CD14-positive monocyte (primary cell): ENCODE results near the gene TMEM219. TPM values are rescaled to one million over a fixed set of nuclear protein-coding genes. Genes with fewer than 3 reads are reported as not detected.
A peak's percentile ranks its signal among the peaks of the same experiment; 100 is the strongest.

Experiments used
- DNase-seq, 3 donors: peaks; one replicate each; pipeline ENCODE4 v3.0.0-alpha.2; 2011 to 2022
- H2AFZ ChIP-seq: 2 replicates; pipeline ENCODE4 v1.6.0; 2012; ENCODE audit warnings: mild to moderate bottlenecking, low read depth, low read length, inconsistent platforms; ENCODE audit not compliant: insufficient read depth, poor library complexity, severe bottlenecking
- H3K27ac ChIP-seq, 2 donors: 1 replicate in 1 of 2; 2 replicates in 1 of 2; pipeline ENCODE4 v1.5.1; 2012 to 2013; ENCODE audit warnings: low read length in 2 of 2, control low read depth in 1 of 2, inconsistent platforms in 1 of 2, low read depth in 1 of 2, mild to moderate bottlenecking in 1 of 2
- H3K27me3 ChIP-seq, 2 donors: one replicate each; pipeline versions ENCODE4 v1.6.0 to v1.6.1; 2011 to 2013; ENCODE audit warnings: low read length in 2 of 2; ENCODE audit not compliant: control insufficient read depth in 2 of 2, insufficient read depth in 2 of 2
- H3K36me3 ChIP-seq, 2 donors: replicated peaks in 1 of 2; 1 replicate in 1 of 2; 2 replicates in 1 of 2; pipeline versions ENCODE4 v1.5.1 to v1.6.1; 2012 to 2013; ENCODE audit warnings: low read length in 2 of 2, control low read depth in 1 of 2, inconsistent platforms in 1 of 2, mild to moderate bottlenecking in 1 of 2; ENCODE audit not compliant: insufficient read depth in 2 of 2, control insufficient read depth in 1 of 2
- H3K4me1 ChIP-seq, 2 donors: 1 replicate in 1 of 2; 2 replicates in 1 of 2; pipeline versions ENCODE4 v1.5.1 to v1.6.1; 2012 to 2013; ENCODE audit warnings: low read length in 2 of 2, control low read depth in 1 of 2, inconsistent platforms in 1 of 2, mild to moderate bottlenecking in 1 of 2, moderate library complexity in 1 of 2; ENCODE audit not compliant: insufficient read depth in 2 of 2, control insufficient read depth in 1 of 2
- H3K4me2 ChIP-seq: replicated peaks from 2 replicates; pipeline ENCODE3; 2012; ENCODE audit warnings: low read length, moderate library complexity, mild to moderate bottlenecking; ENCODE audit not compliant: poor library complexity, severe bottlenecking; ENCODE audit errors: extremely low read depth
- H3K4me3 ChIP-seq, 3 experiments: fragments of 200-600 bp in 1 of 3; sonication (generic) in 1 of 3; replicated peaks in 1 of 3; 1 replicate in 2 of 3; 2 replicates in 1 of 3; pipeline ENCODE4 v1.5.1; 2011 to 2013; ENCODE audit warnings: low read length in 3 of 3, mild to moderate bottlenecking in 3 of 3, control low read depth in 2 of 3, low read depth in 2 of 3, inconsistent platforms in 1 of 3, moderate library complexity in 1 of 3
- H3K79me2 ChIP-seq: 2 replicates; pipeline ENCODE4 v1.6.0; 2012; ENCODE audit warnings: mild to moderate bottlenecking, control low read depth, inconsistent platforms, low read length, moderate library complexity; ENCODE audit not compliant: insufficient read depth
- H3K9ac ChIP-seq: 2 replicates; pipeline ENCODE4 v1.6.0; 2017; ENCODE audit warnings: low read length, mild to moderate bottlenecking; ENCODE audit not compliant: insufficient read depth, poor library complexity, severe bottlenecking
- H3K9me3 ChIP-seq, 2 donors: replicated peaks in 1 of 2; 1 replicate in 1 of 2; 2 replicates in 1 of 2; pipeline versions ENCODE4 v1.5.1 to v1.6.1; 2012 to 2013; ENCODE audit warnings: low read length in 2 of 2, control low read depth in 1 of 2; ENCODE audit not compliant: control insufficient read depth in 1 of 2, insufficient read depth in 1 of 2
- H4K20me1 ChIP-seq: 2 replicates; pipeline ENCODE4 v1.6.0; 2012; ENCODE audit warnings: mild to moderate bottlenecking, low read length, control low read depth, moderate library complexity; ENCODE audit not compliant: insufficient read depth
- H3K27ac Mint-ChIP-seq, 7 donors: one replicate each; pipeline ENCODE4 v1.8.0; 2020; ENCODE audit warnings: mild to moderate bottlenecking in 7 of 7, mixed read lengths in 7 of 7, moderate library complexity in 6 of 7, inconsistent platforms in 2 of 7
- H3K27me3 Mint-ChIP-seq, 3 donors: one replicate each; pipeline ENCODE4 v1.8.0; 2021 to 2022; ENCODE audit warnings: low read depth in 3 of 3, mild to moderate bottlenecking in 3 of 3, mixed read lengths in 3 of 3, moderate library complexity in 3 of 3, inconsistent platforms in 1 of 3
- H3K36me3 Mint-ChIP-seq, 2 donors: one replicate each; pipeline ENCODE4 v1.8.0; 2020; ENCODE audit warnings: mixed read lengths in 2 of 2, inconsistent platforms in 1 of 2, mild to moderate bottlenecking in 1 of 2
- H3K4me1 Mint-ChIP-seq: one replicate; pipeline ENCODE4 v1.8.0; 2020; ENCODE audit warnings: mild to moderate bottlenecking, mixed read lengths
- H3K4me3 Mint-ChIP-seq, 2 donors: one replicate each; pipeline ENCODE4 v1.8.0; 2020; ENCODE audit warnings: mild to moderate bottlenecking in 2 of 2, mixed read lengths in 2 of 2, moderate library complexity in 1 of 2
- H3K9me3 Mint-ChIP-seq, 7 donors: one replicate each; pipeline ENCODE4 v1.8.0; 2020 to 2022; ENCODE audit warnings: mixed read lengths in 7 of 7, mild to moderate bottlenecking in 6 of 7, moderate library complexity in 6 of 7, inconsistent platforms in 2 of 7
- CTCF ChIP-seq: fragments of 200-600 bp; IDR thresholded peaks from one replicate; pipeline ENCODE4 v1.8.0; 2022; ENCODE audit warnings: antibody characterized with exemption, mild to moderate bottlenecking
- WGBS: methylation state at CpG from one replicate; pipeline ENCODE4 v1.1.5; 2013; ENCODE audit warnings: missing lambda C conversion rate; ENCODE audit not compliant: insufficient coverage; 5-methylcytosine and 5-hydroxymethylcytosine counted together
- intact Hi-C, 2 donors: fragments of 100-400 bp; cut with micrococcal nuclease; formaldehyde crosslinking; loops; one replicate each; pipeline versions ENCODE4 v1.15.0 to v1.15.1; 2023
- polyA plus RNA-seq, 3 donors: library from polyadenylated mRNA; depleted of rRNA in 1 of 3; unstranded in 2 of 3; stranded (reverse) in 1 of 3; fragments of 300-500 nt in 2 of 3; fragments of >200 nt in 1 of 3; fragmentation: Illumina TruSeq in 2 of 3; gene quantifications; 1 replicate in 2 of 3; 2 replicates in 1 of 3; pipeline ENCODE4 v1.2.3, GENCODE V29; 2012 to 2021

The TMEM219 gene
- polyA plus RNA-seq, 3 donors = 157 to 265 (median 227) TPM

- intact Hi-C loops = loop anchor here in 1 of 2 donors (5.0 kb wide), 2 partner anchors 58 to 308 kb away; no protein-coding TSS in a partner anchor
- H3K9me3 ChIP-seq = no peaks in the 10 kb centered on the region
- WGBS = 19% methylated on average over 5 of the region's 11 CpGs
- no peak for TF ChIP-seq CTCF
- Mint-ChIP-seq H3K27ac (no peak overlapping the region), H3K27me3 (peaks cover 6 to 18% (median 12%) of the 10 kb centered on the region in 3 donors), H3K4me1 (no peaks in the 10 kb centered on the region), H3K4me3 (no peak overlapping the region), H3K9me3 (peaks cover 0 to 3% (median 0%) of the 10 kb centered on the region in 7 donors), H3K36me3 (peaks cover 28 to 43% of the 10 kb centered on the region in 2 donors)
- H3K27me3 ChIP-seq = peaks cover 0 to 8% of the 10 kb centered on the region in 2 donors
- no peaks in the 10 kb centered on the region for H3K4me1 ChIP-seq
- no peak overlapping the region for H3K4me2 ChIP-seq
- no peak overlapping the region for H3K9ac ChIP-seq
- no peak for DNase-seq
- H2AFZ ChIP-seq = no peak overlapping the region
- no peak overlapping the region for H3K4me3 ChIP-seq
- no peak overlapping the region for H3K27ac ChIP-seq
- no peaks in the 10 kb centered on the region for H3K79me2 ChIP-seq
- peaks cover 14 to 40% of the 10 kb centered on the region in 2 donors for H3K36me3 ChIP-seq
- H4K20me1 ChIP-seq = peaks cover 8% of the 10 kb centered on the region
Observed at GRCh38 chr16:30004811-30005242, 42.9 kb downstream of the TMEM219 start.

GRCh38 chr16:30005341-30006094 is 43.6 kb downstream of the TMEM219 start:
- Mint-ChIP-seq H3K4me1 (peaks cover 2% of the 10 kb centered on the region), H3K36me3 (peaks cover 23 to 38% of the 10 kb centered on the region in 2 donors), H3K4me3 (no peak overlapping the region), H3K27ac (no peak overlapping the region), H3K27me3 (peaks cover 12 to 25% (median 18%) of the 10 kb centered on the region in 3 donors), H3K9me3 (peaks cover 0 to 5% (median 2%) of the 10 kb centered on the region in 7 donors)
- Histone ChIP-seq H3K79me2 (no peaks in the 10 kb centered on the region), H3K27me3 (peaks cover 6 to 15% of the 10 kb centered on the region in 2 donors), H3K27ac (no peak overlapping the region), H3K4me3 (no peak overlapping the region), H3K9me3 (peaks cover 0 to 2% of the 10 kb centered on the region in 2 donors), H3K4me2 (no peak overlapping the region), H2AFZ (no peak overlapping the region), H4K20me1 (peaks cover 7% of the 10 kb centered on the region), H3K4me1 (peaks cover 2 to 4% of the 10 kb centered on the region in 2 donors), H3K9ac (no peak overlapping the region), H3K36me3 (peaks cover 14 to 33% of the 10 kb centered on the region in 2 donors)
- 72% methylated on average over 24 of the region's 35 CpGs for WGBS
- TF ChIP-seq CTCF = peak; percentile 77
- intact Hi-C loops = loop anchor here in 1 of 2 donors (5.0 kb wide), 2 partner anchors 58 to 308 kb away; no protein-coding TSS in a partner anchor
- peak; percentile 15 to 34 (median 26) for DNase-seq
